Testis (tissue), 3 donors: ENCODE data around the gene ART5. TPM values are rescaled to one million over a fixed set of nuclear protein-coding genes. Genes with fewer than 3 reads are reported as not detected.

Experiments used
- DNase-seq: peaks from one replicate; pipeline ENCODE4 v3.0.0-alpha.2; 2019
- H3K27ac ChIP-seq, 2 donors: fragments of 200-600 bp; sonication (generic); one replicate each; pipeline ENCODE4 v1.5.1; 2019
- H3K27me3 ChIP-seq: fragments of 200-600 bp; sonication (generic); one replicate; pipeline ENCODE4 v1.5.1; 2019
- H3K36me3 ChIP-seq: fragments of 200-600 bp; sonication (generic); one replicate; pipeline ENCODE4 v1.5.1; 2017; ENCODE audit warnings: low read depth; ENCODE audit errors: missing control alignments
- H3K4me1 ChIP-seq: fragments of 200-600 bp; sonication (generic); one replicate; pipeline ENCODE4 v1.5.1; 2019
- H3K4me3 ChIP-seq, 2 donors: fragments of 200-600 bp; sonication (generic); one replicate each; pipeline ENCODE4 v1.5.1; 2017 to 2019
- H3K9me3 ChIP-seq: fragments of 200-600 bp; sonication (generic); one replicate; pipeline ENCODE4 v1.5.1; 2017
- CTCF ChIP-seq, 3 experiments: fragments of 450-650 bp in 2 of 3; fragments of 200-600 bp in 1 of 3; sonication (generic) in 1 of 3; IDR thresholded peaks; one replicate each; pipeline ENCODE4 v1.5.1; 2016 to 2019; ENCODE audit warnings: antibody characterized with exemption in 3 of 3, mild to moderate bottlenecking in 2 of 3, moderate library complexity in 1 of 3
- POLR2A ChIP-seq: fragments of 450-650 bp; IDR thresholded peaks from one replicate; pipeline ENCODE4 v1.6.1; 2017; ENCODE audit warnings: antibody characterized with exemption, mild to moderate bottlenecking, moderate library complexity
- WGBS, 2 donors: methylation state at CpG; one replicate each; pipeline ENCODE4 v1.1.5; 2018; 5-methylcytosine and 5-hydroxymethylcytosine counted together
- intact Hi-C: fragments of 100-400 bp; cut with DNase I; formaldehyde crosslinking; loops from one replicate; pipeline ENCODE4 v1.15.1; 2023; ENCODE audit warnings: low total_unique reads
- polyA plus RNA-seq: library from polyadenylated mRNA; stranded (reverse); fragments of 350-450 nt; fragmentation: Illumina TruSeq; extraction: RNeasy Lipid Tissue Mini Kit (QIAGEN cat#74804); gene quantifications from one replicate; pipeline ENCODE4 v1.2.3, GENCODE V29; 2014; ENCODE audit warnings: low read depth, low replicate concordance; ENCODE audit not compliant: insufficient read depth
- total RNA-seq, 2 donors: library from RNA; depleted of rRNA; stranded (reverse); fragments of >200 nt; gene quantifications; one replicate each; pipeline ENCODE4 v1.2.3, GENCODE V29; 2016

The ART5 gene
- total and polyA plus RNA-seq, 3 donors from 2014 or later: 9.9 to 50.8 (median 31.7) TPM

GRCh38 chr11:3614742-3615171 is 27.0 kb downstream of the ART5 start:
- 89 to 92% methylated on average over 5 of the region's 5 CpGs for WGBS, 2 donors
- TF ChIP-seq POLR2A: no peak
- no peak for TF ChIP-seq CTCF (IDR thresholded peaks at IDR 0.05)
- Histone ChIP-seq H3K4me1 (no peaks in the 10 kb centered on the region), H3K36me3 (no peaks in the 10 kb centered on the region), H3K27me3 (no peaks in the 10 kb centered on the region), H3K4me3 (no peak overlapping the region), H3K27ac (no peak overlapping the region), H3K9me3 (no peaks in the 10 kb centered on the region)
- intact Hi-C loops: no loop called here
- no peak for DNase-seq

- Histone ChIP-seq H3K4me1 (no peaks in the 10 kb centered on the region), H3K9me3 (no peaks in the 10 kb centered on the region), H3K4me3 (no peak overlapping the region), H3K36me3 (no peaks in the 10 kb centered on the region), H3K27ac (no peak overlapping the region), H3K27me3 (no peaks in the 10 kb centered on the region)
- DNase-seq: no peak
- TF ChIP-seq CTCF (IDR thresholded peaks at IDR 0.05) (no peak), POLR2A (no peak)
- 80 to 82% methylated on average over 10 of the region's 10 CpGs for WGBS, 2 donors
- intact Hi-C loops: no loop called here
These were observed 27.6 kb downstream of the ART5 start for GRCh38 chr11:3613998-3614741.

- WGBS, 2 donors: 97 to 100% methylated on average over 3 of the region's 3 CpGs
- Histone ChIP-seq H3K27ac (no peak overlapping the region), H3K4me3 (no peak overlapping the region), H3K36me3 (no peaks in the 10 kb centered on the region), H3K4me1 (no peaks in the 10 kb centered on the region), H3K9me3 (no peaks in the 10 kb centered on the region), H3K27me3 (no peaks in the 10 kb centered on the region)
- no peak for DNase-seq
- TF ChIP-seq POLR2A (no peak), CTCF (IDR thresholded peaks at IDR 0.05) (no peak)
- intact Hi-C loops: no loop called here
These were observed 29.7 kb downstream of the ART5 start for GRCh38 chr11:3611976-3612678.

GRCh38 chr11:3610846-3611245 is 30.9 kb downstream of the ART5 start:
- intact Hi-C loops: no loop called here
- TF ChIP-seq POLR2A (no peak), CTCF (IDR thresholded peaks at IDR 0.05) (no peak)
- no peaks in the 10 kb centered on the region for H3K4me1 ChIP-seq
- no peaks in the 10 kb centered on the region for H3K27me3 ChIP-seq
- no peak overlapping the region for H3K4me3 ChIP-seq
- no peak for DNase-seq
- H3K27ac ChIP-seq: no peak overlapping the region
- no peaks in the 10 kb centered on the region for H3K36me3 ChIP-seq
- 87 to 90% methylated on average over 4 of the region's 4 CpGs for WGBS, 2 donors
- no peaks in the 10 kb centered on the region for H3K9me3 ChIP-seq
